ENCODE data around the gene LSG1.

Gene LSG1

DNA sequence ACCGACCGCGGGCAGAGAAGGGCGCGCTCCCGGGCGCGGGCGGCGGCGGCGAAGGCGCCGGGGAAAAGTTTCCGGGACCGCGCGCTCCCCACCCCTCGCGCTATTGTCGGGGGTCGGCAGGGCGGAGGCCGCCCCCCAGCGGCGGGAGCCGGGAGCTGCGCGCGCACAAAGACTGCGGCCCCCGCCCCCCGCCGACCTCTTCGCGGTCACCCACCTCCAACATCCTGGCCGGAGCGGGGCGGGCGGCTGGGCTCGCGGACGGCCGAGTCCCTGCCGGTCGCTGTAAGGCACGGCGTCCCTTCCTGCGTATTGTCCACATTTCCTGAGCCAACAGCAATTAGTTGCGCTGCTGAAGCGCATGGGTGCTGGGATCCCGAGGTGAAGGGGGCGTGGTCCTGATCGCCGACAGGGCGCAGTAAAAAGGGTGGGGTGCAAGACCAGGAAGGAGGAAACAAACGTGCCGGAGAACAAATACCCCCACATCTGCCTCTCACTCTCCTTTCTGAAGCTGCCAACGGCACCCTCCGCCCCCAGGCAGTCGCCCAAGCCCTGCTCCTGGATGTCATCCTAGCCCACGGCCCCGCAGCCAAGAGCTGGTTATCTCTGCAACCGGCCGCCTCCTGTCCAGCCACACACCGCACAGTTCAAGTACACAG, 38.5 kb downstream of the LSG1 start, which contains the start of gene TMEM44:
Gene TMEM44, minus strand, starts transcription at position 71 of the 656 bp plus-strand sequence. CDS start 204 bp downstream, outside the sequence.
- Histone ChIP-seq H3K4me2 (ENCODE audit: low read length) (peak within 1 kb of the TSS; percentile 71), H3K27me3 (ENCODE audit: insufficient read depth, low read length) (no peaks in the 10 kb centered on the region), H3K9me3 (ENCODE audit: low read length) (peaks cover 14% of the 10 kb centered on the region), H3K79me2 (ENCODE audit: insufficient read depth, low read length) (no peaks in the 10 kb centered on the region), H3K27ac (ENCODE audit: low read depth, low read length, poor library complexity, severe bottlenecking) (peak within 1 kb of the TSS; percentile 2), H3K36me3 (ENCODE audit: insufficient read depth, low read length) (peaks cover 21% of the 10 kb centered on the region), H3K4me3 (ENCODE audit: low read depth, low read length, poor library complexity, severe bottlenecking) (peak within 1 kb of the TSS; percentile 71), H3K9ac (ENCODE audit: low read length) (peak within 1 kb of the TSS; percentile 70), H2AFZ (ENCODE audit: low read length) (peak within 1 kb of the TSS; percentile 33; the same call in 1 of the 2 replicates), H3K9me2 (ENCODE audit: low read depth, low read length) (no peaks in the 10 kb centered on the region), H3F3A (ENCODE audit: insufficient read depth, low read length) (no peaks in the 10 kb centered on the region), H3K4me1 (ENCODE audit: insufficient read depth, low read length, severe bottlenecking) (peaks cover 6% of the 10 kb centered on the region), H4K20me1 (ENCODE audit: insufficient read depth, low read length) (no peaks in the 10 kb centered on the region)
- TF ChIP-seq EZH2 (IDR thresholded peaks at IDR 0.05; ENCODE audit: borderline replicate concordance, low read length), result no peak
- TF ChIP-seq, protein P1, sequence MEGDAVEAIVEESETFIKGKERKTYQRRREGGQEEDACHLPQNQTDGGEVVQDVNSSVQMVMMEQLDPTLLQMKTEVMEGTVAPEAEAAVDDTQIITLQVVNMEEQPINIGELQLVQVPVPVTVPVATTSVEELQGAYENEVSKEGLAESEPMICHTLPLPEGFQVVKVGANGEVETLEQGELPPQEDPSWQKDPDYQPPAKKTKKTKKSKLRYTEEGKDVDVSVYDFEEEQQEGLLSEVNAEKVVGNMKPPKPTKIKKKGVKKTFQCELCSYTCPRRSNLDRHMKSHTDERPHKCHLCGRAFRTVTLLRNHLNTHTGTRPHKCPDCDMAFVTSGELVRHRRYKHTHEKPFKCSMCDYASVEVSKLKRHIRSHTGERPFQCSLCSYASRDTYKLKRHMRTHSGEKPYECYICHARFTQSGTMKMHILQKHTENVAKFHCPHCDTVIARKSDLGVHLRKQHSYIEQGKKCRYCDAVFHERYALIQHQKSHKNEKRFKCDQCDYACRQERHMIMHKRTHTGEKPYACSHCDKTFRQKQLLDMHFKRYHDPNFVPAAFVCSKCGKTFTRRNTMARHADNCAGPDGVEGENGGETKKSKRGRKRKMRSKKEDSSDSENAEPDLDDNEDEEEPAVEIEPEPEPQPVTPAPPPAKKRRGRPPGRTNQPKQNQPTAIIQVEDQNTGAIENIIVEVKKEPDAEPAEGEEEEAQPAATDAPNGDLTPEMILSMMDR (IDR thresholded peaks at IDR 0.05; ENCODE audit: low read length), result peak; percentile 75

DNA sequence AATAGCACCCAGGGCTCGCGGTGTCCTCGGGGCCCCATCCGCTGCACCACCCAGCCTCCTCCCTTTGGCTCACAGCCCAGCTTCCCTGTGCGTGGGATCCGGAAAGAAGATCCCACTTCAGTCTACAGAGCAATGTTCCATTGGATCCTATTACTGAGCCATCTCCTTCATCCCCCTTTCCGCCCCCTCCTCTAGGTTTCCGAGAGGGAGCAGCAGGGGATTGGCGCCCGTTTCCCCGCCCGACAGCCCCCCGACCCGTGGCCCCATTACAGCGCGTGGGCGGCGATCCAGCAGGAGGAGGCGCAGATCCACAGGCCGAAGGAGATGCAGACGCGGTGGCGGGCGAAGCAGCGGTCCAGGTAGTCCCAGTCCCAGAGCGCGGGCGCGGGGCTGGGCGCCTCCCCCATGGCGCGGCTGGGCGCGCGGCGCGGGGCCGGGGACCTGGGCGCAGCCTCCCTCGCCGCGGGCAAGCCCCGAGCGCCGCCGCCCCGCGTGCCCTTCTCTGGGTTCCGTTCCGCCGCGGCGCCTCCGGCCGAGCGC, 39.1 kb downstream of the LSG1 start:
- Histone ChIP-seq H3K27me3 (ENCODE audit: insufficient read depth, low read length) (no peaks in the 10 kb centered on the region), H4K20me1 (ENCODE audit: insufficient read depth, low read length) (no peaks in the 10 kb centered on the region), H3K36me3 (ENCODE audit: insufficient read depth, low read length) (peaks cover 27% of the 10 kb centered on the region), H3K9me3 (ENCODE audit: low read length) (peaks cover 14% of the 10 kb centered on the region), H3K9me2 (ENCODE audit: low read depth, low read length) (no peaks in the 10 kb centered on the region), H3K79me2 (ENCODE audit: insufficient read depth, low read length) (no peaks in the 10 kb centered on the region), H3K4me3 (ENCODE audit: low read depth, low read length, poor library complexity, severe bottlenecking) (peak overlapping the region; percentile 71), H3K4me1 (ENCODE audit: insufficient read depth, low read length, severe bottlenecking) (peaks cover 6% of the 10 kb centered on the region), H3K27ac (ENCODE audit: low read depth, low read length, poor library complexity, severe bottlenecking) (no peak overlapping the region), H3F3A (ENCODE audit: insufficient read depth, low read length) (no peaks in the 10 kb centered on the region), H2AFZ (ENCODE audit: low read length) (peak overlapping the region; percentile 6; the same call in 1 of the 2 replicates), H3K9ac (ENCODE audit: low read length) (peak overlapping the region; percentile 70), H3K4me2 (ENCODE audit: low read length) (peak overlapping the region; percentile 71)
- TF ChIP-seq, protein P1 (IDR thresholded peaks at IDR 0.05; ENCODE audit: low read length), result no peak
- TF ChIP-seq EZH2 (IDR thresholded peaks at IDR 0.05; ENCODE audit: borderline replicate concordance, low read length), result no peak

DNA sequence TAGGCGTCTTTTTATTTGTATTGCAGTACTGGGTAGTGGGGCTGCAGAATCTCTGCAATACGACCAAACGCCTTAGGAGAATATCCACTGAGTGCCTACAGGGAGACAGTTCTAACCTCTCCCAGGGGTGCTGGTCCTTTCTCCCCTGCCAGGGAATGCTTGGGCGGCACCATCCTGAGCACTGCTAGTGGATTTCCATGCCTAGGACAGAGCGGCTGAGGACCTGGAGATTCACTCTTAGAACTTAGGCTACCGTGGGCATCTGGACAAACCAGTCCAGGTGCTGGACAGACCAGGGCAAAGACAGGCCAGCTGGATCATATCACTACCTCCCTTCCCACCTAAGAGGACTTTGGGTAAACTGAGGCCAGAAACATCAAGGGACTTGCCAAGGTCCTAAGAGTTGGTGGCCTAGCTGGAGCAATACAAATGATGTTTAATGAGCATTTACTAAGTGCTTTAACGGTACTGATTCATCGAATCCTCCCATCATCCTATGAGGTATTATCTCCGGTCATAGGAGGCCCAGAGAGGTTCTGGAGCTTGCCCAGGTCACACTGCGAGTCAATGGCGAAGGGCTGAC, 39.7 kb downstream of the LSG1 start:
- H4K20me1 ChIP-seq (ENCODE audit: insufficient read depth, low read length), result no peaks in the 10 kb centered on the region
- H3K9me3 ChIP-seq (ENCODE audit: low read length), result peaks cover 14% of the 10 kb centered on the region
- H2AFZ ChIP-seq (ENCODE audit: low read length), result no peak overlapping the region
- no peaks in the 10 kb centered on the region for H3K9me2 ChIP-seq (ENCODE audit: low read depth, low read length)
- peak overlapping the region; percentile 71 for H3K4me3 ChIP-seq (ENCODE audit: low read depth, low read length, poor library complexity, severe bottlenecking)
- no peaks in the 10 kb centered on the region for H3K27me3 ChIP-seq (ENCODE audit: insufficient read depth, low read length)
- H3K79me2 ChIP-seq (ENCODE audit: insufficient read depth, low read length), result no peaks in the 10 kb centered on the region
- TF ChIP-seq EZH2 (IDR thresholded peaks at IDR 0.05; ENCODE audit: borderline replicate concordance, low read length), result no peak
- TF ChIP-seq, protein P1 (IDR thresholded peaks at IDR 0.05; ENCODE audit: low read length), result no peak
- H3F3A ChIP-seq (ENCODE audit: insufficient read depth, low read length), result no peaks in the 10 kb centered on the region
- H3K27ac ChIP-seq (ENCODE audit: low read depth, low read length, poor library complexity, severe bottlenecking), result no peak overlapping the region
- peak overlapping the region; percentile 71 for H3K4me2 ChIP-seq (ENCODE audit: low read length)
- H3K9ac ChIP-seq (ENCODE audit: low read length), result peak overlapping the region; percentile 70
- H3K4me1 ChIP-seq (ENCODE audit: insufficient read depth, low read length, severe bottlenecking), result peaks cover 6% of the 10 kb centered on the region
- peaks cover 31% of the 10 kb centered on the region for H3K36me3 ChIP-seq (ENCODE audit: insufficient read depth, low read length)

Measured in OCI-LY1 (cell line).